OCI-LY7 (cell line): ENCODE results near the gene STUM. TPM values are rescaled to one million over a fixed set of nuclear protein-coding genes. Genes with fewer than 3 reads are reported as not detected.

Experiments
- BruUV-seq: library from RNA; stranded (reverse); fragments of 400-500 nt; replicated peaks from 2 replicates; lab custom pipeline; 2021; lab: Mats Ljungman, UMichigan
- CTCF ChIA-PET: fragments of 300-600 bp; sonication (Branson Sonifier 250); formaldehyde crosslinking; loops from one replicate; lab custom pipeline; 2022; ENCODE audit warnings: antibody characterized with exemption; ENCODE audit not compliant: unreplicated experiment; lab: Charles Lee
- POLR2A ChIA-PET: fragments of 300-600 bp; sonication (Branson Sonifier 250); formaldehyde crosslinking; loops from one replicate; lab custom pipeline; 2022; ENCODE audit warnings: antibody characterized with exemption; lab: Charles Lee
- DNase-seq: peaks from one replicate; pipeline ENCODE4 v3.0.0-alpha.2; 2015; ENCODE audit warnings: low spot score
- H2AFZ ChIP-seq: fragments of 200-600 bp; sonication (generic), shearing (Covaris generic); 2 replicates; pipeline ENCODE4 v1.6.1; 2014; ENCODE audit warnings: mild to moderate bottlenecking, antibody characterized with exemption, low read length, moderate library complexity
- H3K27ac ChIP-seq: fragments of 200-600 bp; sonication (generic); 2 replicates; pipeline ENCODE4 v1.5.1; 2014; ENCODE audit warnings: mixed run types, low read depth, mild to moderate bottlenecking, moderate library complexity, low read length, inconsistent platforms; ENCODE audit not compliant: poor library complexity, severe bottlenecking
- H3K36me3 ChIP-seq: fragments of 200-600 bp; sonication (generic); 2 replicates; pipeline ENCODE4 v1.6.1; 2014; ENCODE audit warnings: mild to moderate bottlenecking, antibody characterized with exemption, low read length, moderate library complexity, mixed read lengths; ENCODE audit not compliant: insufficient read depth
- H3K4me1 ChIP-seq: fragments of 200-600 bp; sonication (generic); 2 replicates; pipeline ENCODE4 v1.5.1; 2014; ENCODE audit warnings: mild to moderate bottlenecking, low read length; ENCODE audit not compliant: insufficient read depth, poor library complexity, severe bottlenecking
- H3K4me2 ChIP-seq: fragments of 200-600 bp; sonication (generic); 2 replicates; pipeline ENCODE4 v1.6.1; 2014; ENCODE audit warnings: mild to moderate bottlenecking, low read length
- H3K4me3 ChIP-seq: fragments of 200-600 bp; sonication (generic); 2 replicates; pipeline ENCODE4 v1.5.1; 2014; ENCODE audit warnings: mild to moderate bottlenecking, low read depth, low read length; ENCODE audit not compliant: poor library complexity, severe bottlenecking
- H3K79me2 ChIP-seq: fragments of 200-600 bp; sonication (generic); 2 replicates; pipeline ENCODE4 v1.6.1; 2016; ENCODE audit warnings: low read depth, mild to moderate bottlenecking, low read length, moderate library complexity, mixed read lengths; ENCODE audit not compliant: insufficient read depth
- H3K9me2 ChIP-seq: fragments of 200-600 bp; sonication (generic); 2 replicates; pipeline ENCODE4 v1.6.1; 2016; ENCODE audit warnings: mild to moderate bottlenecking, low read length, mixed read lengths; ENCODE audit not compliant: insufficient read depth
- H3K9me3 ChIP-seq: fragments of 200-600 bp; sonication (generic); 2 replicates; pipeline ENCODE4 v1.6.1; 2014; ENCODE audit warnings: mild to moderate bottlenecking, mixed run types, low read length, mixed read lengths
- H4K20me1 ChIP-seq: fragments of 200-600 bp; sonication (generic); 2 replicates; pipeline ENCODE4 v1.6.1; 2014; ENCODE audit warnings: mild to moderate bottlenecking, antibody characterized with exemption, low read length, moderate library complexity, mixed read lengths; ENCODE audit not compliant: insufficient read depth
- CTCF ChIP-seq: fragments of 200-600 bp; sonication (generic); conservative IDR thresholded peaks from 2 replicates; pipeline ENCODE4 v1.5.1; 2014; ENCODE audit warnings: mild to moderate bottlenecking, antibody characterized with exemption, low read length, moderate library complexity, mixed read lengths
- EZH2phosphoT487 ChIP-seq: fragments of 200-600 bp; sonication (generic); IDR thresholded peaks from 2 replicates; pipeline ENCODE4 v1.6.1; 2018; ENCODE audit warnings: low read depth, borderline replicate concordance, mild to moderate bottlenecking, mixed run types, antibody characterized with exemption, low read length, moderate library complexity, mixed read lengths
- intact Hi-C: fragments of 100-400 bp; cut with micrococcal nuclease; formaldehyde crosslinking; loops from one replicate; pipeline ENCODE4 v1.10.0; 2022; ENCODE audit not compliant: unreplicated experiment
- total RNA-seq, 2 experiments: library from RNA; depleted of rRNA in 1 of 2; stranded (reverse); fragments of >200 nt in 1 of 2; shearing (Covaris generic) in 1 of 2; gene quantifications; 2 replicates each; pipeline ENCODE4 v1.2.3, GENCODE V29; 2014 to 2022

STUM gene
- total RNA-seq, 2 experiments from 2014 or later, result not detected

- no peaks in the 10 kb centered on the region for H3K36me3 ChIP-seq
- H2AFZ ChIP-seq, result no peak overlapping the region
- CTCF ChIA-PET, result no interaction called here
- intact Hi-C loops, result no loop called here
- no peaks in the 10 kb centered on the region for H3K9me3 ChIP-seq
- H3K27ac ChIP-seq, result no peak overlapping the region
- H3K4me3 ChIP-seq, result no peak overlapping the region
- no TSS peak for BruUV-seq
- no peaks in the 10 kb centered on the region for H3K9me2 ChIP-seq
- H3K79me2 ChIP-seq, result no peaks in the 10 kb centered on the region
- DNase-seq, result no peak
- H3K4me2 ChIP-seq, result no peak overlapping the region
- peaks cover 7% of the 10 kb centered on the region for H3K4me1 ChIP-seq
- POLR2A ChIA-PET, result no interaction called here
- H4K20me1 ChIP-seq, result no peaks in the 10 kb centered on the region
- no peak for TF ChIP-seq EZH2phosphoT487
- TF ChIP-seq CTCF, result no peak
Observed at GRCh38 chr1:226596531-226597165, 48.1 kb downstream of the STUM start.

- Histone ChIP-seq H3K79me2 (no peaks in the 10 kb centered on the region), H4K20me1 (no peaks in the 10 kb centered on the region), H3K36me3 (no peaks in the 10 kb centered on the region), H3K9me3 (no peaks in the 10 kb centered on the region), H3K4me1 (peaks cover 7% of the 10 kb centered on the region), H3K9me2 (no peaks in the 10 kb centered on the region), H3K4me3 (no peak overlapping the region), H3K27ac (no peak overlapping the region), H2AFZ (no peak overlapping the region), H3K4me2 (no peak overlapping the region)
- ChIA-PET CTCF (no interaction called here), POLR2A (interaction anchor here (0.9 kb wide), 1 partner anchor 28 kb away, joined by 3 read pairs; no protein-coding TSS in a partner anchor)
- no TSS peak for BruUV-seq
- TF ChIP-seq CTCF (no peak), EZH2phosphoT487 (no peak)
- intact Hi-C loops, result no loop called here
- peak; percentile 14 for DNase-seq
Observed at GRCh38 chr1:226597616-226598454, 49.3 kb downstream of the STUM start.
